HCT116 (cell line): Measurements from ENCODE around the gene SMIM14. TPM values are rescaled to one million over a fixed set of nuclear protein-coding genes. Genes with fewer than 3 reads are reported as not detected.

ENCODE experiments used
- ATAC-seq: fragments of 200-7000 bp; cut with Tn5 transposase; 2 replicates; pipeline ENCODE4 v1.9.1; 2020; ENCODE audit warnings: mild to moderate bottlenecking, moderate library complexity
- BruUV-seq: library from RNA; stranded (reverse); fragments of 400-500 nt; replicated peaks from 2 replicates; lab custom pipeline; 2021; lab: Mats Ljungman, UMichigan
- CTCF ChIA-PET: fragments of 300-600 bp; sonication (Branson Sonifier 250); formaldehyde crosslinking; loops from one replicate; lab custom pipeline; 2021; ENCODE audit warnings: antibody characterized with exemption; lab: Charles Lee
- POLR2A ChIA-PET: fragments of 300-600, 350-600 bp; sonication (Branson Sonifier 250); formaldehyde crosslinking; loops from one replicate; lab custom pipeline; 2021; ENCODE audit warnings: antibody characterized with exemption; lab: Charles Lee
- RAD21 ChIA-PET, 2 experiments: fragments of 300-600 bp; sonication (Branson Sonifier 250); formaldehyde crosslinking; loops; one replicate each; lab custom pipeline; 2023; ENCODE audit warnings: low total read pairs in 2 of 2; ENCODE audit not compliant: uncharacterized antibody in 2 of 2, unreplicated experiment in 2 of 2, low non-redundant PET in 1 of 2; lab: Charles Lee
- DNase-seq: peaks from one replicate; pipeline ENCODE4 v3.0.0-alpha.2; 2010; ENCODE audit warnings: low read depth, low spot score
- H2AFZ ChIP-seq: fragments of 200-600 bp; shearing (Covaris generic), sonication (generic); 2 replicates; pipeline ENCODE4 v1.6.1; 2017; ENCODE audit warnings: low read depth, mixed run types, mixed read lengths, antibody characterized with exemption, low read length; ENCODE audit not compliant: poor library complexity, severe bottlenecking
- H3K27ac ChIP-seq: 2 replicates; pipeline ENCODE4 v1.5.1; 2012; ENCODE audit warnings: low read depth, low read length
- H3K27me3 ChIP-seq: fragments of 200-600 bp; sonication (generic); 2 replicates; pipeline ENCODE4 v1.6.1; 2016; ENCODE audit warnings: mixed run types, low read length, mixed read lengths; ENCODE audit not compliant: insufficient read depth
- H3K36me3 ChIP-seq, 2 experiments: fragments of 200-500 bp in 1 of 2; fragments of 200-600 bp in 1 of 2; sonication (Bioruptor generic) in 1 of 2; sonication (generic) in 1 of 2; 2 replicates each; pipeline versions ENCODE4 v1.5.1 to v1.6.1; 2014 to 2016; ENCODE audit warnings: low read length in 2 of 2, inconsistent platforms in 1 of 2, mixed read lengths in 1 of 2, mixed run types in 1 of 2; ENCODE audit not compliant: insufficient read depth in 2 of 2, control insufficient read depth in 1 of 2
- H3K4me1 ChIP-seq, 2 experiments: fragments of 200-600 bp in 1 of 2; sonication (generic) in 1 of 2; 2 replicates each; pipeline versions ENCODE4 v1.5.1 to v1.6.1; 2012 to 2017; ENCODE audit warnings: low read length in 2 of 2, inconsistent platforms in 1 of 2, mild to moderate bottlenecking in 1 of 2, mixed read lengths in 1 of 2, mixed run types in 1 of 2, moderate library complexity in 1 of 2; ENCODE audit not compliant: insufficient read depth in 2 of 2, control insufficient read depth in 1 of 2
- H3K4me2 ChIP-seq: fragments of 200-600 bp; sonication (generic); 2 replicates; pipeline ENCODE4 v1.6.1; 2017; ENCODE audit warnings: mixed run types, low read length, mixed read lengths
- H3K4me3 ChIP-seq, 2 experiments: fragments of 200-600 bp in 1 of 2; sonication (generic) in 1 of 2; replicated peaks in 1 of 2; 2 replicates each; pipeline ENCODE4 v1.5.1; 2011 to 2016; ENCODE audit warnings: low read length in 2 of 2, control low read depth in 1 of 2, low read depth in 1 of 2, mild to moderate bottlenecking in 1 of 2, mixed read lengths in 1 of 2, mixed run types in 1 of 2
- H3K79me2 ChIP-seq: fragments of 200-600 bp; sonication (generic); 2 replicates; pipeline ENCODE4 v1.6.1; 2017; ENCODE audit warnings: mild to moderate bottlenecking, mixed run types, low read length, moderate library complexity, mixed read lengths; ENCODE audit not compliant: insufficient read depth
- H3K9ac ChIP-seq: fragments of 200-600 bp; sonication (generic); 2 replicates; pipeline ENCODE4 v1.6.1; 2016; ENCODE audit warnings: low read length, mixed read lengths
- H3K9me2 ChIP-seq: fragments of 200-600 bp; sonication (generic), shearing (Covaris generic); 2 replicates; pipeline ENCODE4 v1.6.1; 2017; ENCODE audit warnings: mixed run types, mild to moderate bottlenecking, moderate library complexity; ENCODE audit not compliant: insufficient read depth
- H3K9me3 ChIP-seq, 2 experiments: fragments of 200-500 bp in 1 of 2; fragments of 200-600 bp in 1 of 2; sonication (Bioruptor generic) in 1 of 2; sonication (generic) in 1 of 2; 2 replicates each; pipeline ENCODE4 v1.6.1; 2014 to 2017; ENCODE audit warnings: low read length in 2 of 2, mixed read lengths in 2 of 2, inconsistent platforms in 1 of 2, low read depth in 1 of 2, mild to moderate bottlenecking in 1 of 2, mixed run types in 1 of 2, moderate library complexity in 1 of 2; ENCODE audit not compliant: control insufficient read depth in 1 of 2, insufficient read depth in 1 of 2
- H4K20me1 ChIP-seq: fragments of 200-600 bp; sonication (generic), shearing (Covaris generic); 2 replicates; pipeline ENCODE4 v1.6.1; 2017; ENCODE audit warnings: mixed run types, mild to moderate bottlenecking, moderate library complexity; ENCODE audit not compliant: insufficient read depth
- CBX3 ChIP-seq: IDR thresholded peaks from 2 replicates; pipeline ENCODE4 v1.6.1; 2012; ENCODE audit warnings: low read depth
- EGR1 ChIP-seq: IDR thresholded peaks from 2 replicates; pipeline ENCODE4 v1.6.1; 2012; ENCODE audit warnings: low read depth
- POLR2AphosphoS5 ChIP-seq: IDR thresholded peaks from 2 replicates; pipeline ENCODE4 v1.6.1; 2011; ENCODE audit warnings: mild to moderate bottlenecking, low read depth, low read length, moderate library complexity
- intact Hi-C: fragments of 100-400 bp; cut with micrococcal nuclease; formaldehyde crosslinking; loops from 2 replicates; pipeline ENCODE4 v1.10.0; 2022
- total RNA-seq: library from RNA; stranded (reverse); gene quantifications from one replicate; pipeline ENCODE4 v1.2.1, GENCODE V29; 2021; ENCODE audit not compliant: unreplicated experiment

The SMIM14 gene
- total RNA-seq, 1 experiment from 2014 or later, result 21.6 TPM

- Histone ChIP-seq H3K4me3 (no peak overlapping the region), H4K20me1 (no peaks in the 10 kb centered on the region), H3K4me1 (no peaks in the 10 kb centered on the region; a peak in 1 of 4 replicates), H3K9ac (no peak overlapping the region), H3K4me2 (no peak overlapping the region), H3K27ac (no peak overlapping the region), H3K36me3 (peaks cover 13 to 25% of the 10 kb centered on the region in 2 experiments; a peak in 3 of 4 replicates), H3K79me2 (no peaks in the 10 kb centered on the region), H3K9me3 (no peaks in the 10 kb centered on the region), H3K27me3 (no peaks in the 10 kb centered on the region), H2AFZ (no peak overlapping the region), H3K9me2 (no peaks in the 10 kb centered on the region)
- TF ChIP-seq EGR1 (no peak), CBX3 (no peak)
- POLR2A ChIA-PET, result no interaction called here
- intact Hi-C loops, result no loop called here
- no TSS peak for BruUV-seq
- ATAC-seq (no peak), DNase-seq (no peak)
- CTCF ChIA-PET, result no interaction called here
- RAD21 ChIA-PET, result no interaction called here
Observed at GRCh38 chr4:39498727-39499020, 140.0 kb downstream of the SMIM14 start.

- Histone ChIP-seq H3K27me3 (no peaks in the 10 kb centered on the region), H3K4me2 (no peak overlapping the region), H3K27ac (no peak overlapping the region), H3K9me3 (no peaks in the 10 kb centered on the region), H4K20me1 (no peaks in the 10 kb centered on the region), H3K36me3 (peaks cover 7 to 22% of the 10 kb centered on the region in 2 experiments; a peak in 3 of 4 replicates), H2AFZ (no peak overlapping the region), H3K4me3 (no peak overlapping the region), H3K4me1 (no peaks in the 10 kb centered on the region; a peak in 1 of 4 replicates), H3K9me2 (no peaks in the 10 kb centered on the region), H3K79me2 (no peaks in the 10 kb centered on the region), H3K9ac (no peak overlapping the region)
- ChIA-PET POLR2A (no interaction called here), CTCF (no interaction called here), RAD21 (no interaction called here)
- no peak for DNase-seq
- TF ChIP-seq POLR2AphosphoS5, result no peak
- no peak for ATAC-seq
- intact Hi-C loops, result no loop called here
- BruUV-seq, result no TSS peak
Observed at GRCh38 chr4:39497909-39498726, 140.5 kb downstream of the SMIM14 start.

Other genes with a start within 250 kb of the SMIM14 start
- not detected for gene KLB, start 231.9 kb downstream of the SMIM14 start, total RNA-seq
- 1,657 TPM for gene RPL9, start 179.9 kb downstream of the SMIM14 start, total RNA-seq
- gene LIAS, start 179.8 kb downstream of the SMIM14 start, total RNA-seq, result 23.5 TPM
- 67.9 TPM for gene UGDH, start 111.4 kb downstream of the SMIM14 start, total RNA-seq
- gene UBE2K, start 59.3 kb upstream of the SMIM14 start, total RNA-seq, result 126 TPM